ENCODE measurements around the gene CPPED1.
"Not testable (repeated sequence)": the region's sequence is repeated elsewhere in the genome, so short reads cannot be mapped to it uniquely, and the experiment has no call there.

Gene CPPED1

GRCh38 chr16:12767897-12768296 lies 35.8 kb downstream of the CPPED1 start:
- no peak for DNase-seq (ENCODE audit: low read depth, low spot score)

GRCh38 chr16:12766853-12767252 lies 36.8 kb downstream of the CPPED1 start:
- DNase-seq (ENCODE audit: low read depth, low spot score): no peak

GRCh38 chr16:12766208-12766607 lies 37.5 kb downstream of the CPPED1 start:
- not testable (repeated sequence) for DNase-seq (ENCODE audit: low read depth, low spot score)

GRCh38 chr16:12764813-12765488 lies 38.7 kb downstream of the CPPED1 start:
- no peak for DNase-seq (ENCODE audit: low read depth, low spot score)

GRCh38 chr16:12763517-12763916 lies 40.2 kb downstream of the CPPED1 start:
- DNase-seq (ENCODE audit: low read depth, low spot score): no peak

- no peak for DNase-seq (ENCODE audit: low read depth, low spot score)
Observed at GRCh38 chr16:12760819-12761611, 42.7 kb downstream of the CPPED1 start.

- no peak for DNase-seq (ENCODE audit: low read depth, low spot score)
Observed at GRCh38 chr16:12758670-12759558, 44.8 kb downstream of the CPPED1 start.

GRCh38 chr16:12758031-12758669 lies 45.5 kb downstream of the CPPED1 start:
- DNase-seq (ENCODE audit: low read depth, low spot score): no peak

- no peak for DNase-seq (ENCODE audit: low read depth, low spot score)
Observed at GRCh38 chr16:12757546-12757945, 46.1 kb downstream of the CPPED1 start.

GRCh38 chr16:12754824-12755543 lies 48.7 kb downstream of the CPPED1 start:
- DNase-seq (ENCODE audit: low read depth, low spot score): no peak

GRCh38 chr16:12753203-12754023 lies 50.3 kb downstream of the CPPED1 start:
- no peak for DNase-seq (ENCODE audit: low read depth, low spot score)

GRCh38 chr16:12752159-12752558 lies 51.5 kb downstream of the CPPED1 start:
- no peak for DNase-seq (ENCODE audit: low read depth, low spot score)

GRCh38 chr16:12750554-12750918 lies 53.2 kb downstream of the CPPED1 start:
- no peak for DNase-seq (ENCODE audit: low read depth, low spot score)

- no peak for DNase-seq (ENCODE audit: low read depth, low spot score)
Observed at GRCh38 chr16:12749076-12749475, 54.6 kb downstream of the CPPED1 start.

- no peak for DNase-seq (ENCODE audit: low read depth, low spot score)
Observed at GRCh38 chr16:12747827-12748226, 55.9 kb downstream of the CPPED1 start.

- DNase-seq (ENCODE audit: low read depth, low spot score): no peak
Observed at GRCh38 chr16:12747261-12747660, 56.4 kb downstream of the CPPED1 start.

- no peak for DNase-seq (ENCODE audit: low read depth, low spot score)
Observed at GRCh38 chr16:12744860-12745259, 58.8 kb downstream of the CPPED1 start.

- DNase-seq (ENCODE audit: low read depth, low spot score): no peak
Observed at GRCh38 chr16:12742741-12743140, 60.9 kb downstream of the CPPED1 start.

- DNase-seq (ENCODE audit: low read depth, low spot score): no peak
Observed at GRCh38 chr16:12740986-12741610, 62.6 kb downstream of the CPPED1 start.

- no peak for DNase-seq (ENCODE audit: low read depth, low spot score)
Observed at GRCh38 chr16:12739738-12740137, 63.9 kb downstream of the CPPED1 start.

Data from activated CD4-positive, CD25-positive, alpha-beta regulatory T cell treated with anti-CD3 and anti-CD28 coated beads, Interleukin-2, amount 50 U/mL, for 16 hours (primary cell).